ENCODE data around the gene ANKLE1.

Gene ANKLE1

GRCh38 chr19:17309198-17309964 lies 27.7 kb downstream of the ANKLE1 start, which contains the start of gene DDA1:
DDA1 (plus strand) TSS chr19:17309563; CDS start chr19:17309655, 92 bp downstream.
- DNase-seq, result peak; percentile 100

- DNase-seq, result no peak
Observed at GRCh38 chr19:17309965-17310461, 28.3 kb downstream of the ANKLE1 start.

- no peak for DNase-seq
Observed at GRCh38 chr19:17311455-17312188, 29.9 kb downstream of the ANKLE1 start.

GRCh38 chr19:17312189-17313113 lies 30.8 kb downstream of the ANKLE1 start:
- DNase-seq, result no peak

- DNase-seq, result no peak
Observed at GRCh38 chr19:17314007-17314593, 32.4 kb downstream of the ANKLE1 start.

GRCh38 chr19:17318966-17319365 lies 37.3 kb downstream of the ANKLE1 start:
- DNase-seq, result no peak

- DNase-seq, result no peak
Observed at GRCh38 chr19:17319473-17320238, 38.0 kb downstream of the ANKLE1 start.

GRCh38 chr19:17320435-17320834 lies 38.7 kb downstream of the ANKLE1 start:
- DNase-seq, result no peak

GRCh38 chr19:17321655-17322489 lies 40.2 kb downstream of the ANKLE1 start:
- DNase-seq, result no peak

- DNase-seq, result no peak
Observed at GRCh38 chr19:17322854-17323253, 41.2 kb downstream of the ANKLE1 start.

GRCh38 chr19:17323300-17323963 lies 41.7 kb downstream of the ANKLE1 start:
- DNase-seq, result no peak

GRCh38 chr19:17323964-17324332 lies 42.2 kb downstream of the ANKLE1 start:
- DNase-seq, result no peak

GRCh38 chr19:17324357-17325114 lies 42.8 kb downstream of the ANKLE1 start:
- DNase-seq, result no peak

GRCh38 chr19:17325133-17325532 lies 43.4 kb downstream of the ANKLE1 start:
- no peak for DNase-seq

- no peak for DNase-seq
Observed at GRCh38 chr19:17325881-17326594, 44.3 kb downstream of the ANKLE1 start.

GRCh38 chr19:17326595-17326966 lies 44.9 kb downstream of the ANKLE1 start:
- no peak for DNase-seq

GRCh38 chr19:17327068-17327653 lies 45.5 kb downstream of the ANKLE1 start:
- no peak for DNase-seq
